ENCODE data around the gene DDX39A. TPM values are rescaled to one million over a fixed set of nuclear protein-coding genes. Genes with fewer than 3 reads are reported as not detected.

The DDX39A gene
- polyA plus RNA-seq, 1 experiment: 64.0 TPM

DNA sequence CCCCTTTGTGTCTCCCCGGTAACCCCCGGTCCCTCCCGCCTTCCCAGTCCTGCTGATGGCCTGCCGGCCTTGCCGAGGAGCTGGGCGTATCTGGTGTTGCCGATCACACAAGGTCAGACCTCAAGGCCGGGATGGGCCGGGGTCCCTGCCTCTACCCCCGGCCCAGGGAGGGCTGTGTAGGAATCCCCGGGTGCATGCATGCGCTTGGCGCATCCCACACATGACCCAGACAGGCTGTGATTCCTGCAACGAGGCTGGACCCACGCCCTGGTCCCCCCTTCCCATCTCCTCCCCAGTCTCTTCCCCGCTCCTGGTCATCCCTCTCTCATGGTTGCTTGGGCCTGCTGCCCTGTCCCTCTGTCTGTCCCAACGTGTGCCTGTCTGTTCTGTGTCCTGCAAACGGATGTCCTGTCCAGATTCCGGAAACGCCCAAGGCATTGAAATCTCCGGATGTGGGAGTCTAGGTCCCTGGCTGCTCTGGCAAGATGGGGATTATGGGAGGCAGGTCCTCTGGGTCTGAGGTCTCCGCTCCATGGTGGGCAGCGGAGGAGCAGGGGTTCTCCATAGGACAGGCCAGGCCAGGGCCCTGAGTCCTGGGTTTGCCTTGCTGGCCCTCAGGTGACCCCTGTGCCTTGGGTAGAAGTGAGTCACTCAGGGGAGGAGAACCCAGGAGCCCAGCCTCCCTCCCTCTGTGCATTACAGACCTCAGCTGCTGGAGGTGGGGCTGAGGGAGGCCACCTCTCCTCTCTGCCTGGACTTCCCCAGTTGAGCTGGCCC lies 15.6 kb upstream of the DDX39A start:
- ChIA-PET CTCF (interaction anchor here (0.7 kb wide), 1 partner anchor 298 kb away, joined by 3 read pairs; the partner anchor contains the start of gene ASF1B), POLR2A (no interaction called here)
- H3K27me3 ChIP-seq (ENCODE audit: control insufficient read depth, insufficient read depth, low read length): no peaks in the 10 kb centered on the region
- DNase-seq (ENCODE audit: low read depth): peak; percentile 52
- no peaks in the 10 kb centered on the region; the same call in none of the 2 replicates for H3K36me3 ChIP-seq (ENCODE audit: control insufficient read depth, insufficient read depth, low read length)
- peak overlapping the region; percentile 78 for H3K4me3 ChIP-seq (ENCODE audit: low read depth, low read length)
- TF ChIP-seq CTCF (IDR thresholded peaks at IDR 0.05; ENCODE audit: insufficient read depth, low read depth, low read length): no peak

DNA sequence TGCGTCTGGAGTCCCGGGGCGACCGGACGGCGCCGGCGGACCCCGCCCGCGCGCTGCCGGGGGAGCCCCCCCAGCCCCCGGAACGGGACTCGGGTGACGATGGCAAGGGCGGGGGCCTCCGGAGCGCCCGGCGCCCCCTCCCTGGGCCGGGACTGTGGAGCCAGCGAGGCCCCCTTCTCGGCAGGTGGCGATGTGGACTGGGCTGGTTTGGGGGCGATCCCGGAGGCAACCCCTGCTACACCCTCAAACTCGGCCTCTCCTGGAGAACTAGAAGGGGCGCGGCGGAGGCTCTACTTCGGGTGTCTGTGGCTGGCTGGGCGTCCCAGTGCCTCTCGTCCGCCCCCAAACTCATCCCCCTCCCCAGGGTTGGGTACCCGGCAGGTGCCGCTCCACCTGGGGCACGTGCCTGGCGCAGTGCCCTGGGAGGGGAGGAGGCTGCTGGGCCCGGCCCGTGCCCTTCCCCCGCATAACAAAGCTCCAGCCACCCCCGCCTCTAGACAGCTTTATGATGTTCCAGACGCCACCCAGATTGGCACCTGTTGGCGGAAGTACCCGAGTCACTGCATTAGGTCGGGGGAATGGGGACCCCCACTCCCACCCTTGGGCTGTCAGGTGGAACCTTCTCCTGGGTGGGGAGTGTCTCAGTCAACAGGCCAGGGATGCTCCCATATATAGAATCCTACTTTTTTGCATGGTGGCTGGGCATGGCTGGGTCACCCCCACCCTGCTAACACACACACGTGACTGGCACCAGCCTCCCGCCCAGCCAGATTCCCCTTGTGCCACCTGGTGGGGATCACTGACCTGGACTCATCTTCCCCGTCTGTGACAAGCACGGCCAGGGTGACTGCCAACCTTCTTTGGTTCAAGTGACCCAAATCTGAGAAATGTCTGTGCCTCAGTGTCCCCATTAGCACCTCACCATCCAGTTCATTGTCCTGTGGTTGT lies 14.7 kb upstream of the DDX39A start:
- no peak for TF ChIP-seq CTCF (IDR thresholded peaks at IDR 0.05; ENCODE audit: insufficient read depth, low read depth, low read length)
- no peaks in the 10 kb centered on the region; the same call in none of the 2 replicates for H3K36me3 ChIP-seq (ENCODE audit: control insufficient read depth, insufficient read depth, low read length)
- no peak for DNase-seq (ENCODE audit: low read depth)
- peak overlapping the region; percentile 78 for H3K4me3 ChIP-seq (ENCODE audit: low read depth, low read length)
- POLR2A ChIA-PET: interaction anchor here (0.6 kb wide), 1 partner anchor 766 kb away, joined by 4 read pairs; no protein-coding TSS in a partner anchor
- CTCF ChIA-PET: no interaction called here
- no peaks in the 10 kb centered on the region for H3K27me3 ChIP-seq (ENCODE audit: control insufficient read depth, insufficient read depth, low read length)

DNA sequence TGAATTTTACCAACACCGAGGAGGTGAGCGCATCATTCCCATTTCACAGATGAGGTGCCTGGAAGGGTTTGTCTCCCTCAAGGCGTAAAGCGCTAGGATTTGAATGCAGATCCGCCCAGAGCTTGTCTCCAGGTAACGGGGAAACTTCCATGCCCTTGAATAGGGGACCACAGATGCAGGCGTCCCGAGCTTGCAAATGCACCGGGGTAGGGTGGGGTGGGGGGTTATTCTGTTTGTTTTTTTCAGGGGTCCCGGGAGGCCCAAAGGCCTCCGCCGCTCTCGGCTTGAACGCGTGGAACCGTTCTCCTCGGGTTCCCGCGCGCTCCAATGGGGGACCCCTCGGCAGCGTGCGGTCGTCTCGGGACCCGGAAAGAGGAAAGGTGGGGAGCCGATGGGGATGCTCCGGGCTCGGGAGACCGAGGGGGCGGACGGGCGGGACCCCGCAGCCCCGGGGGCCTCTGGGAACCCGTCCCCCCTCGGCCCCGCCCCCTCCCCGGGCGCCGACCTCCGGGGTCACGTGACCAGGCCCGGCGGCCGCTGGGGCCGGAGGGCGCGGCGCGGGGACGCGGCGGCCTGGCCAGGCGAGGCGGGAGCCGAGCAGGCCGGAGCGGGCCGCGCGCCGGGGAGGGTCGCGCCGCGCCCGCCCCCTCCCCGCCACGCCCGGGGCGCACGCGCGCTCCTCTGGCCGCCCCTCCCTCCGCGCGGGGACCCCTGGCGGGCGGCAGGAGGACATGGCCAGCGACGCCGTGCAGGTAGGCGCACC lies 13.8 kb upstream of the DDX39A start, which contains the start of gene PKN1:
Gene PKN1 (plus strand): TSS at position 516 of the 763 bp plus-strand sequence. CDS start 216 bp downstream, at position 732.
- POLR2A ChIA-PET: no interaction called here
- DNase-seq (ENCODE audit: low read depth): no peak
- Histone ChIP-seq H3K36me3 (ENCODE audit: control insufficient read depth, insufficient read depth, low read length) (no peaks in the 10 kb centered on the region; the same call in none of the 2 replicates), H3K27me3 (ENCODE audit: control insufficient read depth, insufficient read depth, low read length) (no peaks in the 10 kb centered on the region), H3K4me3 (ENCODE audit: low read depth, low read length) (peak within 1 kb of the TSS; percentile 78)
- no peak for TF ChIP-seq CTCF (IDR thresholded peaks at IDR 0.05; ENCODE audit: insufficient read depth, low read depth, low read length)
- CTCF ChIA-PET: interaction anchor here (0.6 to 1.4 kb wide), 4 partner anchors 31 to 333 kb away, joined by 3 to 6 read pairs (median 4); no protein-coding TSS in a partner anchor

- no peaks in the 10 kb centered on the region for H3K36me3 ChIP-seq (ENCODE audit: control insufficient read depth, insufficient read depth, low read length)
- no peak for DNase-seq (ENCODE audit: low read depth)
- no peak for TF ChIP-seq CTCF (IDR thresholded peaks at IDR 0.05; ENCODE audit: insufficient read depth, low read depth, low read length)
- CTCF ChIA-PET: interaction anchor here (1.0 to 2.0 kb wide), 5 partner anchors 11 to 272 kb away, joined by 3 to 6 read pairs (median 4); no protein-coding TSS in a partner anchor
- no peak overlapping the region for H3K4me3 ChIP-seq (ENCODE audit: low read depth, low read length)
- POLR2A ChIA-PET: no interaction called here
- no peaks in the 10 kb centered on the region for H3K27me3 ChIP-seq (ENCODE audit: control insufficient read depth, insufficient read depth, low read length)
Measured at GRCh38 chr19:14430712-14431111, 11.6 kb upstream of the DDX39A start.

All from BJ (cell line).